Activated CD8-positive, alpha-beta T cell treated with anti-CD3 and anti-CD28 coated beads for 36 hours (primary cell): ENCODE results near the gene ITIH3. TPM values are rescaled to one million over a fixed set of nuclear protein-coding genes. Genes with fewer than 3 reads are reported as not detected.

ENCODE experiments used
- ATAC-seq: fragments of 200-7000 bp; cut with Tn5 transposase; one replicate; pipeline ENCODE4 v1.10.0; 2021; ENCODE audit warnings: mild to moderate bottlenecking, moderate library complexity
- CTCF ChIA-PET: fragments of 350-600 bp; sonication (Branson Sonifier 250); formaldehyde crosslinking; loops from one replicate; lab custom pipeline; 2021; ENCODE audit warnings: antibody characterized with exemption; lab: Charles Lee
- POLR2A ChIA-PET: fragments of 350-600 bp; sonication (Branson Sonifier 250); formaldehyde crosslinking; loops from one replicate; lab custom pipeline; 2021; ENCODE audit warnings: antibody characterized with exemption; lab: Charles Lee
- DNase-seq: peaks from one replicate; pipeline ENCODE4 v3.0.0-alpha.2; 2020
- H3K27ac Mint-ChIP-seq: one replicate; pipeline ENCODE4 v1.8.0; 2021; ENCODE audit warnings: mild to moderate bottlenecking, mixed read lengths
- H3K27me3 Mint-ChIP-seq: one replicate; pipeline ENCODE4 v1.8.0; 2021; ENCODE audit warnings: mixed read lengths
- H3K36me3 Mint-ChIP-seq: one replicate; pipeline ENCODE4 v1.8.0; 2021; ENCODE audit warnings: low read depth, mixed read lengths
- H3K4me1 Mint-ChIP-seq: one replicate; pipeline ENCODE4 v1.8.0; 2021; ENCODE audit warnings: low read depth, mixed read lengths
- H3K4me3 Mint-ChIP-seq: one replicate; pipeline ENCODE4 v1.8.0; 2021; ENCODE audit warnings: mild to moderate bottlenecking, moderate library complexity, mixed read lengths
- H3K9me3 Mint-ChIP-seq: one replicate; pipeline ENCODE4 v1.8.0; 2021; ENCODE audit warnings: mixed read lengths
- CTCF ChIP-seq: fragments of 200-600 bp; IDR thresholded peaks from one replicate; pipeline ENCODE4 v1.8.0; 2022; ENCODE audit warnings: antibody characterized with exemption, mild to moderate bottlenecking
- intact Hi-C: fragments of 100-400 bp; cut with micrococcal nuclease; formaldehyde crosslinking; loops from one replicate; pipeline ENCODE4 v1.10.0; 2022
- total RNA-seq, 2 experiments: library from RNA; stranded (reverse); gene quantifications; one replicate each; pipeline ENCODE4 v1.2.3, GENCODE V29; 2021

The ITIH3 gene
- total RNA-seq, 2 experiments from 2014 or later: not detected

DNA sequence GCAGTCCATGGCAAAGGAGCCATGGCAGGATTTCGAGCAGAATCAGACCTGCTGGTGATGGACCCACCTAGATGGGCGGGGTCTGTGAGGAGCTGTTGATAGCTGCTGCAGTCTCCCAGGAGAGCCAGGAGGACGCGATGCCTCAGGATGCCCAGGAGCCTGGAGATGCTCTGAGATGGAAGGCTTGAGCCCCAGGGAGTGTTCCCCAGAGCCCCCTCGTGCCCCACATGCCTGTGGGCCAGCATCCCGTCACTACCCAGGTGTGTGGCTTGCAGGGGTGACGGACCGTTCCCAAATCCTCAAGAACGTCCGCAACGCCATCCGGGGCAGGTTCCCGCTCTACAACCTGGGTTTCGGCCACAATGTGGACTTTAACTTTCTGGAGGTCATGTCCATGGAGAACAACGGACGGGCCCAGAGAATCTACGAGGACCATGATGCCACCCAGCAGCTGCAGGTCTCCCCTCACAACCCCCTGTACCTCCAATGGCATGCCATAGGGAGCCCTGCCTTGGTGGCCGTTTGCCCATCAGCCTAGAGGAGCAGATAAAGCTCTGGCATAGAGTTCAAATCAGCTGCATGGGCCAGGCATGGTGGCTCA, 10.5 kb upstream of the ITIH3 start:
- Mint-ChIP-seq H3K36me3 (no peaks in the 10 kb centered on the region), H3K9me3 (no peaks in the 10 kb centered on the region), H3K27ac (no peak overlapping the region), H3K27me3 (peaks cover 2% of the 10 kb centered on the region), H3K4me1 (no peaks in the 10 kb centered on the region), H3K4me3 (no peak overlapping the region)
- POLR2A ChIA-PET: no interaction called here
- CTCF ChIA-PET: interaction anchor here (1.6 kb wide), 1 partner anchor 15 kb away, joined by 6 read pairs; no protein-coding TSS in a partner anchor
- intact Hi-C loops: no loop called here
- DNase-seq: no peak
- ATAC-seq: no peak
- no peak for TF ChIP-seq CTCF

DNA sequence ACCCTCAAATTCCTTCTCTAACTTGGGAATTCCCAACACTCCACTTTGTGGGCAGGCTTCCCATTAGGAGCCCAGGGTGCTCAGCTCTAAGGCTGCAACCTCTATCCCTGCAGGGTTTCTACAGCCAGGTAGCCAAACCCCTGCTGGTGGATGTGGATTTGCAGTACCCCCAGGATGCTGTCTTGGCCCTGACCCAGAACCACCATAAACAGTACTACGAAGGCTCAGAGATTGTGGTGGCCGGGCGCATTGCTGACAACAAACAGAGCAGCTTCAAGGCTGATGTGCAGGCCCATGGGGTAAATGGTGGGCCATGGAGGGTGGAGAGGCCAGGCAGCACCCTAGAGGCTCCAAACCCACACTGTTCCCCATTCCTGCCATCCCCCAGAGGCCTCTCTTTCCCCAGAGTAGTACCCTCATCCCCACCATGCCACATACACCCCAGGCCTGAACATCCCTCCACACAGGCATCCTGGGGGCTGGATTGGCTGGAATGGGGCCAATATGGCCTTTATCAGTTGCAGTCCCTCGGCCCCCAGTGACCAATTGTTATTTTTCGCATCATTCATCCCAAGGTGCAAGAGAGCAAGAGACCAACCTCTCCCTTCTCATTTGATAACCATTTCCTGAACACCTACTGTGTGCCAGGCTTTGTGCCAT, 9.5 kb upstream of the ITIH3 start:
- Mint-ChIP-seq H3K27me3 (peaks cover 2% of the 10 kb centered on the region), H3K4me1 (no peaks in the 10 kb centered on the region), H3K36me3 (no peaks in the 10 kb centered on the region), H3K27ac (no peak overlapping the region), H3K4me3 (no peak overlapping the region), H3K9me3 (no peaks in the 10 kb centered on the region)
- DNase-seq (no peak), ATAC-seq (no peak)
- intact Hi-C loops: no loop called here
- POLR2A ChIA-PET: no interaction called here
- no peak for TF ChIP-seq CTCF
- CTCF ChIA-PET: interaction anchor here (1.6 kb wide), 1 partner anchor 14 kb away, joined by 6 read pairs; no protein-coding TSS in a partner anchor

DNA sequence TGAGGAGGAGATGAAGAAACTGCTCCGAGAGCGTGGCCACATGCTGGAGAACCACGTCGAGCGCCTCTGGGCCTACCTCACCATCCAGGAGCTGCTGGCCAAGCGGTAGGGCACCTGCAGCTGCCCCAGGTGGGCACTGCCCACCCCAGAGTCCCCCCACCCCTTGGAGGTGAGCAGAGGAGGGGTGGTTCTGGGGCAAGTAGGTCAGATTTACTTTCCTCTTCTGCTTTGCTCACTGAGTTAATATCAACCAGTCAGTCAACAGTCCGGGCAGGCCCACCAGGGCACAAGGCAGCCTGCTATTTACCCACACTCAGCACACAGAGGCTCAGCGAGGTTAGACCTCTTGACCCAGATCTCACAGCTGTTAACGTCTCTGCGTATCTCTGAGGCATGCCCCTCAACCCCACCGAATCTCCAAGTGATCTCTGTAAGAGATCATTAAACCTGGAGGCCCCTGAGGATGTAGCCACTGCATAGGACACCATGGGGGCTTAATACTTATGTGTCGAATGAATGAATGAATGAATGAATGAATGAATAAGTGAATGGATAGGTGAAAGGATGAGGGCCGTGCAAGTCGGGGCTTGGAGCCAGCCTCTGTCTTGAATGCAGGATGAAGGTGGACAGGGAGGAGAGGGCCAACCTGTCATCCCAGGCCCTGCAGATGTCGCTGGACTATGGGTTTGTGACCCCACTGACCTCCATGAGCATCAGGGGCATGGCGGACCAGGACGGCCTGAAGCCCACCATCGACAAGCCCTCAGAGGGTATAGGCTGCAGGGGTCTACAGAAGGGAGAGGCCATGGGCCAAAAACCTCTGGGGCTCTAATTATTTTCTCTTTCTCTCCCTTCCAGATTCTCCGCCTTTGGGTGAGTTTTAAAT, 8.0 kb upstream of the ITIH3 start:
- no peak for DNase-seq
- Mint-ChIP-seq H3K36me3 (no peaks in the 10 kb centered on the region), H3K4me3 (no peak overlapping the region), H3K4me1 (no peaks in the 10 kb centered on the region), H3K27me3 (peaks cover 2% of the 10 kb centered on the region), H3K27ac (no peak overlapping the region), H3K9me3 (no peaks in the 10 kb centered on the region)
- ChIA-PET POLR2A (no interaction called here), CTCF (interaction anchor here (1.0 kb wide), 1 partner anchor 146 kb away, joined by 3 read pairs; no protein-coding TSS in a partner anchor)
- no peak for TF ChIP-seq CTCF
- ATAC-seq: no peak
- intact Hi-C loops: no loop called here

DNA sequence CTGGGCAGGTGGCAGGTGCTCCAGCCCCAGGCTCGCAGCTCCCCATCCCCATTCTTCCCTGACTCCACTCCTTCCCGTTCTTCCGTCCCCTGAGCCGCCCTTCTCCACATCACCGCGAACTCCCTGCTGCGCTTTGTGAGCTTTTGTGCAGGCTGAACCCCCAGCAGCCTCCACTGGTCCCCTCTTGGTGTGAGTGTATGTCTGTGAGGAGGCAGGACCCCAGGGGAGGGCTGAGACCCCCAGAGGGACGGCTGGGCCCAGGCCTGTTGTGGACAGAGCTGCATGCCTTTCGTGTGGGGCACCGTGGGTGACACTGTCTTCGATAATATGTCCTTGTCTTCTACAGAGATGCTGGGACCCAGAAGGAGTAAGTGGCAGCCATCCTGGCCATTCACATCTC, 7.3 kb upstream of the ITIH3 start:
- DNase-seq (no peak), ATAC-seq (no peak)
- Mint-ChIP-seq H3K4me3 (no peak overlapping the region), H3K4me1 (no peaks in the 10 kb centered on the region), H3K27me3 (no peaks in the 10 kb centered on the region), H3K9me3 (no peaks in the 10 kb centered on the region), H3K36me3 (no peaks in the 10 kb centered on the region), H3K27ac (no peak overlapping the region)
- POLR2A ChIA-PET: no interaction called here
- CTCF ChIA-PET: interaction anchor here (1.0 kb wide), 1 partner anchor 146 kb away, joined by 3 read pairs; no protein-coding TSS in a partner anchor
- no peak for TF ChIP-seq CTCF
- intact Hi-C loops: no loop called here
